NCI-H1694 (cell line): ENCODE measurements around the gene FBXO38.
A peak's percentile ranks its signal among the peaks of the same experiment; 100 is the strongest.

Experiments used
- DNase-seq: peaks from one replicate; lab custom pipeline; 2025; lab: John Stamatoyannopoulos, UW

The FBXO38 gene

GRCh38 chr5:148474025-148474511, 90.3 kb downstream of the FBXO38 start:
- DNase-seq, result no peak

- DNase-seq, result no peak
These were observed 92.5 kb downstream of the FBXO38 start for GRCh38 chr5:148476302-148476701.

- DNase-seq, result no peak
These were observed 93.7 kb downstream of the FBXO38 start for GRCh38 chr5:148477429-148477828.

- DNase-seq, result no peak
These were observed 98.4 kb downstream of the FBXO38 start for GRCh38 chr5:148482196-148482595.

- peak; percentile 28 for DNase-seq
These were observed 99.1 kb downstream of the FBXO38 start for GRCh38 chr5:148482697-148483462.

GRCh38 chr5:148483750-148484149, 100.0 kb downstream of the FBXO38 start:
- DNase-seq, result no peak

- no peak for DNase-seq
These were observed 100.9 kb downstream of the FBXO38 start for GRCh38 chr5:148484651-148485050.

GRCh38 chr5:148486456-148486855, 102.7 kb downstream of the FBXO38 start:
- no peak for DNase-seq

GRCh38 chr5:148488757-148489156, 105.0 kb downstream of the FBXO38 start:
- DNase-seq, result no peak

GRCh38 chr5:148491015-148491792, 107.4 kb downstream of the FBXO38 start:
- DNase-seq, result no peak

- no peak for DNase-seq
These were observed 108.0 kb downstream of the FBXO38 start for GRCh38 chr5:148491793-148492184.

- no peak for DNase-seq
These were observed 108.6 kb downstream of the FBXO38 start for GRCh38 chr5:148492351-148492750.
